ENCODE measurements around the gene FGF22. TPM values are rescaled to one million over a fixed set of nuclear protein-coding genes. Genes with fewer than 3 reads are reported as not detected.
"Not testable (repeated sequence)": the region's sequence is repeated elsewhere in the genome, so short reads cannot be mapped to it uniquely, and the experiment has no call there.

Gene FGF22
- total RNA-seq, 2 donors from 2014 or later, result 0.44 TPM; not detected in 1

DNA sequence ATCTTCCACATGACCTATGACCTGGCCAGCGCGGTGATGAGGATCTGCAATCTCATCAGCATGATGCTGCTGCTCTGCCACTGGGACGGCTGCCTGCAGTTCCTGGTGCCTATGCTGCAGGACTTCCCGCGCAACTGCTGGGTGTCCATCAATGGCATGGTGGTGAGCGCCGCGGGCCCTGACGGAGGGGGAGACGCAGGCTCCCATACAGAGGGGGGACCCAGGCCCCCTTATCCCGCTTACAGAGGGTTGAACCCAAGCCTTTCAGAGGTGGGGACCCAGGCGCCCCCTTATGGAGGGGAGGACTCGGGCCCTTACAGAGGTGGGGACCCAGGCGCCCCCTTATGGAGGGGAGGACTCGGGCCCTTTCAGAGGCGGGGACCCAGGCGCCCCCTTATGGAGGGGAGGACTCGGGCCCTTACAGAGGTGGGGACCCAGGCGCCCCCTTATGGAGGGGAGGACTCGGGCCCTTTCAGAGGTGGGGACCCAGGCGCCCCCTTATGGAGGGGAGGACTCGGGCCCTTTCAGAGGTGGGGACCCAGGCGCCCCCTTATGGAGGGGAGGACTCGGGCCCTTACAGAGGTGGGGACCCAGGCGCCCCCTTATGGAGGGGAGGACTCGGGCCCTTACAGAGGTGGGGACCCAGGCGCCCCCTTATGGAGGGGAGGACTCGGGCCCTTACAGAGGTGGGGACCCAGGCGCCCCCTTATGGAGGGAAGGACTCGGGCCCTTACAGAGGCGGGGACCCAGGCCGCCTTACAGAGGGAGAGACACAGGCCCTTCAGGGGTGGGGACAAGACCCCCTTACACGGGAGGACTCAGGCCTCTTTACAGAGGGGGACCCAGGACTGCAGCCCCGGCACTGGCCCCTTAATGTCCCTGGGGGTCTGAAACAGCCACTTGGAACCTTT is 34.4 kb upstream of the FGF22 start:
- ATAC-seq; intact Hi-C loops (cut with DNase I); DNase-seq: not testable (repeated sequence)

DNA sequence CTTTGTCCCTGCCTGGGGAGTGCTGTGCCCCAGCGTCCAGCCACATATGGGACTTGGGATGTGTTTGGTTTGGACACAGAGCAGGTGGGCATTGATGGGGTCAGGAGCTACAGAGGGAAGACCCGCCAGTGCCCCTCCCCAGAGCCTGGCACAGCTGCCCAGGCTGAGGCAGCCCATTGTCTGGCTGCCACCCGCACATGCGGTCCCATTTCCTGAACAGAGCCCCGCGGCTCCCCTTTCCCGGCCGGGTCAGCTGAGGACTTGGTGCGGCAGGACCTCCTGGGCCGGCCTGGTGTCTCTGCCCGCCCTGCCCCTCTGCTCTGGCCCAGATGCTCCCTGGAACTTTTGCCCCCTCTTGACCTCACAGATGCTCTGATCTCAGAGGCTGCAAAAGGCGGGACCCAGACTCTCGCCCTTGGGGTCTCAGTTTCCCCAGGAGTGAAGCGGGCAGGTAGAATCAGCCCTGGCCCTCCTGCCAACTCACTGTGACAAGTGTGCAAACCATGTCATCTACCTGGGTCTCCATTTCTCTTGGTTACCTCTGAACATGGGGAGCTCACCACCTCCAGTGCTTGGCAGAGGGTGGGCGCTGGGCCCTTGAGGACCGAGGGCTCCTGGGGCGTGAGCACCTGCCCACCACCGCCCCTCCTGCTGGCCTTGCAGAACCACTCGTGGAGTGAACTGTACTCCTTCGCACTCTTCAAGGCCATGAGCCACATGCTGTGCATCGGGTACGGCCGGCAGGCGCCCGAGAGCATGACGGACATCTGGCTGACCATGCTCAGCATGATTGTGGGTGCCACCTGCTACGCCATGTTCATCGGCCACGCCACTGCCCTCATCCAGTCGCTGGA is 32.2 kb upstream of the FGF22 start:
- DNase-seq (no peak), ATAC-seq (no peak)
- intact Hi-C loops (cut with DNase I), result no loop called here

DNA sequence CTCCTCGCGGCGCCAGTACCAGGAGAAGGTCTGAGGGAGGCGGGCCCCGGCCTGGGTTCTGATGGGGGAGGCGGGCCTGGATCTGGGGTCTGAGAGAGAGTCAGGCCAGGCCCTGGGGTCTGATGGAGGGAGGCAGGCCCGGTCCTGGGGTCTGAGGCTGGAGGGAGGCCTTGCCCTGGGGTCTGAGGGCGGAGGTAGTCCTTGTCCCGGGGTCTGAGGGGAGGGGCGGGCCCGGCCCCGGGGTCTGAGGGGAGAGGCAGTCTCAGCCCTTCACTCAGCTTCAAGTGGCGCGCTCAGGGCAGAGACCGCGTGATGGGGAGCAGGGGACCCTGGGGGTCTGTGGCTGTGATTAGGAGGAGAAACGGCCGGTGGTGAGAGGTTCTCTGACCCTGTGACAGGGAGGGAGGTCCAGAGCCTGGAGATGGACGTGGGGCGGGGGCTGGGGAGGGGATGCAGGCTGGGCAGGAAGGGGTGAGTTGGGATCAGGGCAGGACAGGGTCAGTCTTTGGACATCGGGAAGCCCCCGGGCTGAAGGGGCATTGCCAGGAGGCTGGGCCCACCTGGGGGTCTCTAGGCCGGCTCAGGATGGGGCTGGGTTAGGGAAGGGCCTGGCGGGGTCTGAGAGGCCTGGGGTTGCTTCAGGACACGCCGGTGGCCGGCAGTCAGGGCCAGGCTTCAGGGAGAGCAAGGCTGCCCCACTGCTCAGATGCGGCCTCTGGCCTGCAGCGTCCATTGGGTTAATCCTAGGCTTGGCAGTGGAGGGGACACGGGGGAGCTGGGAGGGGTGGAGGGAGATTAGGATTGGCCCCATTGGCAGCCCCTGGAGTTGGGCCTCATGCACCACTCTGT is 31.3 kb upstream of the FGF22 start:
- ATAC-seq (peak; percentile 4 to 17), DNase-seq (no peak)
- intact Hi-C loops (cut with DNase I), result no loop called here

DNA sequence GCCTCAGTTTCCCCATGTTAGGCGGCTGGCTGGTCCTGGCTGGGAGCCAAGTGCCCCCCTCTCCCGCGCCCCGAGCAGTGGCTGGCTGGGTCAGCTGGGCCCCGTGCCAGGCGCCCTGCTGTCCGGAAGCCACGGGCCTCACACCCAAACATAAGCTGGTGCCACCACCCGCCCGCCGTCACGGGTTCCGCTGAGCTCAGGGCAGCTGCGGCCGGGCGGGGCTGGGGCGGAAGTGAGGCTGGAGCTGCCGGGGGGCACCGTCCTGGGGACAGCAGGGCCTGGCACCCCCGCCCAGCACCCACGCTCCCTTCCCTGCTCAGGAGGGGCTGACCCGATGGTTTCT is 30.7 kb upstream of the FGF22 start:
- intact Hi-C loops (cut with DNase I), result no loop called here
- ATAC-seq, result peak; percentile 53 to 75
- no peak for DNase-seq

DNA sequence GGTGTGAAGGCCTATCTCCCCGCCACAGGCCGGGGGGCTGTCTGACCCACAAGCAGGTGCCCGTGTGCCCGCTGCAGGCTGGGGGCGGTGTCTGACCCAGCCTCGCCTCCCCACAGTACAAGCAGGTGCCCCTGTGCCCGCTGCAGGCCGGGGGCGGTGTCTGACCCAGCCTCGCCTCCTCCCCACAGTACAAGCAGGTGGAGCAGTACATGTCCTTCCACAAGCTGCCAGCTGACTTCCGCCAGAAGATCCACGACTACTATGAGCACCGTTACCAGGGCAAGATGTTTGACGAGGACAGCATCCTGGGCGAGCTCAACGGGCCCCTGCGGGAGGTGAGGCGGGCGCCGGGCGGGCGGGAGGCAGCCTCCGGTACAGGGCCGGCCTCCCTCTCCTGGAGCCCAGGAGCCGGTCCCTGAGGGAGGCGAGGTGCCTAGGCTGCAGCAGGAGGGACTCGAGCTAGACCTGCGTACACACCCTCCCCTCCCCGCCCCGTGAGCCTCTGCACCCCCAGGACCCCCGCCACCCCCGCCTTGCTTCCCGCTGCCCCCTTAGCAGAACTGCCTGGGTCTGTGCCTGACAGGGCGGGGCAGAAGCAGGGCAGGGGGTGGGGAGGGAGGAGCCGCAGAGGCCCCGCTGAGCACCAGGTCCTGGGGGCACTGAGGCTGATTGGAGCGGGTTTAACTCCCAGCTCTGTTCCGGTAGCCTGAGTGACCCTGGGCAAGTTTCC is 29.4 kb upstream of the FGF22 start:
- intact Hi-C loops (cut with DNase I), result no loop called here
- DNase-seq (no peak), ATAC-seq (peak in 1 of 2 donors; percentile 38)

DNA sequence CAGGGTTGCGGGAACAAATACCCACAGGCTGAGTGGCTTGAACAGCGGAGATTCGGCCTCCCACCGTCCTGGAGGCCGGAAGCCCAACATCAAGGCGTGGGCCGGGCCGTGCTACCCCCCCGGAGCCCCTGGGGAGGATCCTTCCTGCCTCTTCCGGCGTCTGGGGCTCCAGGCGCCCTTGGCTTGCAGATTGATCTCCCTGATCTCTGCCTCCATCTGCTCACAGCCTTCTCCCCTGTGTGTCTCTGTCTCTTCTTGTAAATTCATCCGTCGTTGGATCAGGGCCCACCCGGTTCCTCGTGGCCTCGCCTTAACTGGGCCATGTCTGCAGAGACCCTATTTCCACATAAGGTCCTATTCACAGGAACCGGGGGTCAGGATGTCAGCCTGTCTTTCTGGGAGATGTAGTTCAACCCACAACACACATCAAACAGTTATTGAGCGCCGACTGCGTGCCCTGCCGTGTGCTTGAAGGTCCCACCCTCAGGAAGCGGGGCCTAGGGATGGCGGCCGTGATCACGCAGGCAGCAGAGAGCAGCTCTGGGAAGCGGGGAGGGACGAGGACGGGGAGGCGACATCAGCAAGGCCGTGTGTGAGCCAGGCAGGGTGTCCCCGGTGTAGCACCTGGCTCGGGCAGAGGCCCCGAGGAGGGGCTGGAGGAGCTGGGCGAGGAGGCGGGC is 28.7 kb upstream of the FGF22 start:
- DNase-seq, result peak; percentile 68
- ATAC-seq, result peak; percentile 58 to 65
- intact Hi-C loops (cut with DNase I), result no loop called here

DNA sequence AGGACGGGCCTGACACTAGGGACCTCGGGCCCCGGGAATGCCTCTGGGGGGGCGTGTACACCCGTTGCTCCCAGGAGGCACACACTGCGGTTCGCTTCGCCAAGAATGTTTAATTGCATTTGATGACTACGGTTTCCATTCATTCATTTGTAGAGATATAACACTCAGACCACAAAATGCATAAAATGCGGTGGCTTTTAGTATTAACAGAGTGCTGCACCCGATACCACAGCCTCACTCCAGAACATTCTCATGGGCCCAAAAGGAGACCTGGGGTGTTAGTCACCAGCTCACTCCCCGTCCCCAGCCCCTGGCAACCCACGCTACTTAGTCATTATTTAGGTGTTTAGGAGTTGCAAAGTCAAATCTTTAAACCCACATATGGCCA is 28.2 kb upstream of the FGF22 start:
- DNase-seq, result no peak
- ATAC-seq, result no peak
- intact Hi-C loops (cut with DNase I), result no loop called here

DNA sequence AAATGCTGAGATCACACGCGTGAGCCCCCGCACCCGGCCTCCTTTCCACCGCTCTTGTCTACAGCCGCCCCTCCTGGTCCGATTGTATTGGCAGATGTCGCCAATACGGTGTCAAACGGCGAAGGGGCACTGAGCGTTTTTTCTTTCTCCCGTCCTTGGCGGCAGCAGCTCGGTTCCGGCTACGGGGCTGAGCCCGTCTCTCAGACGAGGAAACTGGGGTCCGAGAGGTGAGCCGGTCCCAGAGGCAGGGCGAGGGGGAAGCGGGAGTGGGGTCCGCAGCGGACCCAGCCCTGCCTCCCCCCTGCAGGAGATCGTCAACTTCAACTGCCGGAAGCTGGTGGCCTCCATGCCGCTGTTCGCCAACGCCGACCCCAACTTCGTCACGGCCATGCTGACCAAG is 26.7 kb upstream of the FGF22 start:
- DNase-seq (no peak), ATAC-seq (no peak)
- intact Hi-C loops (cut with DNase I), result no loop called here

DNA sequence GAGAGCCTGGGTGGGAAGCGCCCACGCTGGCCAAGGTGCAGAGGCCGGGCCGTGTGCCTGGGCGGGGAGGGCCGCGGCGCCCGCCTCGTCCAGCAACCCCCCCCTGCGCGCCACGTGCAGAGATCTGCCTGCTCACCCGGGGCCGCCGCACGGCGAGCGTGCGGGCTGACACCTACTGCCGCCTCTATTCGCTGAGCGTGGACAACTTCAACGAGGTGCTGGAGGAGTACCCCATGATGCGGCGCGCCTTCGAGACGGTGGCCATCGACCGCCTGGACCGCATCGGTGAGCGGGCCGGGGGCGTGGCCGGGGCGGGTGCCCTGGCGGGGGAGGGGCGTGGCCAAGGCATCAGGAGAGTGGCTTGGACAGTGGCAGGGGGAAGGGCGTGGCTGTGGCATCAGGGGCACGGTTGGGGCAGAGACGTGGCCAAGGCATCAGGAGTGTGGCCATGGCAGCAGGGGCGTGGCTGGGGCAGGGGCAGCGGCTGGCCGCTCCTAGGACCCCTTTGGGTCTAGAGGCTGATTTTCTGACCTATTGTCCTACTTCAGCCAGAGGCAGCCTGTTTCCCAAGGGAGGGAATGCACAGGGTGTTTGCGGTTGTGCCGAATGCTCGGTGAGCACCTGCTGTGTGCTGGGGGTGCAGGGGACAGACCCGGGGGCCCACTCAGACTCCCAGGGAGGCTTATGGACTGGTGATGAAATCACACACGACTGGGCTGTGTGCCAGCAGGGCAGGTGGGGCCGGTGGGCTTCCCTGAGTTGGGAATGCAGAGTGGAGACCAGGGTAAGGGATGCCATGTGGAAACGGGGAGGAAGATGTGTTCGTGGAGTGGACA is 25.7 kb upstream of the FGF22 start:
- intact Hi-C loops (cut with DNase I), result no loop called here
- ATAC-seq, result no peak
- no peak for DNase-seq

DNA sequence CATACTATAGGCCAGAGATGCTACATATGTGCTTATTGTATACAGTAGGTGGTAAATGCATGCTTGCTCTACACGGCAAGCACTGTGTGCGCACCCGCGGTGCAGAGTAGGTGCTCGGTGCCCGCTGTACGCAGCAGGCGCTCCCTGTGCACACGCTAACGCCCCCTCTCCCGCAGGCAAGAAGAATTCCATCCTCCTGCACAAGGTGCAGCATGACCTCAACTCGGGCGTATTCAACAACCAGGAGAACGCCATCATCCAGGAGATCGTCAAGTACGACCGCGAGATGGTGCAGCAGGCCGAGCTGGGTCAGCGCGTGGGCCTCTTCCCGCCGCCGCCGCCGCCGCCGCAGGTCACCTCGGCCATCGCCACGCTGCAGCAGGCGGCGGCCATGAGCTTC is 24.1 kb upstream of the FGF22 start:
- peak in 1 of 2 donors; percentile 23 for ATAC-seq
- intact Hi-C loops (cut with DNase I), result no loop called here

DNA sequence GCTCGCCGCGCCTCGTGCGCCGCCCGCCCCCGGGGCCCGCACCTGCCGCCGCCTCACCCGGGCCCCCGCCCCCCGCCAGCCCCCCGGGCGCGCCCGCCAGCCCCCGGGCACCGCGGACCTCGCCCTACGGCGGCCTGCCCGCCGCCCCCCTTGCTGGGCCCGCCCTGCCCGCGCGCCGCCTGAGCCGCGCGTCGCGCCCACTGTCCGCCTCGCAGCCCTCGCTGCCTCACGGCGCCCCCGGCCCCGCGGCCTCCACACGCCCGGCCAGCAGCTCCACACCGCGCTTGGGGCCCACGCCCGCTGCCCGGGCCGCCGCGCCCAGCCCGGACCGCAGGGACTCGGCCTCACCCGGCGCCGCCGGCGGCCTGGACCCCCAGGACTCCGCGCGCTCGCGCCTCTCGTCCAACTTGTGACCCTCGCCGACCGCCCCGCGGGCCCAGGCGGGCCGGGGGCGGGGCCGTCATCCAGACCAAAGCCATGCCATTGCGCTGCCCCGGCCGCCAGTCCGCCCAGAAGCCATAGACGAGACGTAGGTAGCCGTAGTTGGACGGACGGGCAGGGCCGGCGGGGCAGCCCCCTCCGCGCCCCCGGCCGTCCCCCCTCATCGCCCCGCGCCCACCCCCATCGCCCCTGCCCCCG is 23.5 kb upstream of the FGF22 start:
- ATAC-seq (no peak), DNase-seq (no peak)
- intact Hi-C loops (cut with DNase I), result no loop called here

More for the DNA sequence above, 24.1 kb upstream of the FGF22 start:
- no peak for DNase-seq

DNA sequence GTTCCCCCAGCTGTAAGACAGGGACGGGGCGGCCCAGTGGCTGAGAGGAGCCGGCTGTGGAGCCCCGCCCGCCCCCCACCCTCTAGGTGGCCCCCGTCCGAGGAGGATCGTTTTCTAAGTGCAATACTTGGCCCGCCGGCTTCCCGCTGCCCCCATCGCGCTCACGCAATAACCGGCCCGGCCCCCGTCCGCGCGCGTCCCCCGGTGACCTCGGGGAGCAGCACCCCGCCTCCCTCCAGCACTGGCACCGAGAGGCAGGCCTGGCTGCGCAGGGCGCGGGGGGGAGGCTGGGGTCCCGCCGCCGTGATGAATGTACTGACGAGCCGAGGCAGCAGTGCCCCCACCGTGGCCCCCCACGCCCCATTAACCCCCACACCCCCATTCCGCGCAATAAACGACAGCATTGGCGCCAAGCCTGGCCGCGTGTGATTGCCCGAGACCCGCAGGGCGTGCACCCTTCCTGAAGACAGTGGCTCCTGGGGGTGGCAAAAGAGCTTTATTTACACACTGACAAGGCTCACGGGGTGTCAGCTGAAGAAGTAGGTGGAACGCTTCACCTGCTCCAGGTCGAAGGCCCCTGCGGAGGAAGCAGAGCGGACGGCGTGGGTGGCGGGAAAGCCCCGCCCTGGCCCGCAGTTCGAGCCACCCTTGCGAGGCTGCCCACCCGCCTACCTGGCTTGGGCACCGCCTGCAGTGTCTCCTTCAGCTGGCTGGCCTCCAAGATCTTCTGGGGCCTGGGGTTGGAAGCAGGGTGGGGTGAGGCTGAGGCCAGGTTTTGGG is 22.7 kb upstream of the FGF22 start:
- DNase-seq (no peak), ATAC-seq (no peak)
- intact Hi-C loops (cut with DNase I), result no loop called here

DNA sequence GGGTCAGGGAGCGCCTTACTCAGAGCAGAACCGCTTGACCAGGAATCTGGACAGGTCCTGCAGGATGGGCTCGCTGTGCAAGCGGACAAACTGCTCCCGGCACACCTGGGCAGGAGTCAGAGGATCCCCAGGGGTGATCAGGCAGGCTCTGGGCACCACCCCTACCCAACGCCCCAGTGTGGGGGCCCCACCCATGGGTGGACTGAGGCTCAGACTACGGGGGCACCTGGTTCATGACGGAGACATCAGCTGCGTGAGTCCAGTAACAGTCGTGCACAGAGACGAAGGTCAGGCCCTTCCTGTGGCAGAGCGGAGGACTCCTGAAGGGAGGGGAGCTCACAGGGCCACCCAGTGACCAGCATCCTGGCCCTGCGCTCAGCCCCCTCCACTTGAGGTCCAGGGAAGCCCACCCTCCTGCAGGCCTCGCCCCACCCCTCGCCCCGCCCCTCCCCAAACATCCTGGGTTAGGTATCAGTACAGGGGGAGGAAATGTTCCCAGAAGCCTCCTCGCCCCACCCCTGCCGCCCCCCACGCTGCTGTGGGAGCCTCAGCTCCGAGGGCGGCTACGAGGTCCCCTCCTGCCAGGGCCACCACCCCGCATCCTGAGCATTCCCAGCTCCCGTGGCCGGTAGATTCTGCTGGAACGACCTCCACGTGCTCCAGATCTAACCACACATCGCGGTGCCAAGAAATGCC is 22.0 kb upstream of the FGF22 start:
- ATAC-seq, result no peak
- no peak for DNase-seq
- intact Hi-C loops (cut with DNase I), result no loop called here

DNA sequence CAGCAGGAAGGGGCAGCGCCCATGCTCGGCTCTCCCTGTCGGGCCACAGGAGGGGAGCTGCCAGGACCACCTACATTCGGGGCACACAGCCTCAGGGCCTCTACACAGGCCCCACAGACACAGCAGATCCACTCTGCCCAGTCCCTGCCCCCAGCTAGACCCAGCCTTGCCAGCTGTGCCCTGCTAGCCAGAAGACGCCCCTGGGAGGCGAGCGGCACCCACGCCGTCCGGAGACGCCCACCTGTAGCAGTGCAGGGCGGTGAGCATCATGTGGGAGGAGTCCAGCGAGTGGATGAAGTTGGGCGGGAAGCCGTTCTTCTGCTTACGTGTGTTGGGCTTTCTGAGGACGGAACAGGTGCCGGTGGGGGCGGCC is 21.4 kb upstream of the FGF22 start:
- intact Hi-C loops (cut with DNase I), result no loop called here
- ATAC-seq, result no peak
- no peak for DNase-seq

DNA sequence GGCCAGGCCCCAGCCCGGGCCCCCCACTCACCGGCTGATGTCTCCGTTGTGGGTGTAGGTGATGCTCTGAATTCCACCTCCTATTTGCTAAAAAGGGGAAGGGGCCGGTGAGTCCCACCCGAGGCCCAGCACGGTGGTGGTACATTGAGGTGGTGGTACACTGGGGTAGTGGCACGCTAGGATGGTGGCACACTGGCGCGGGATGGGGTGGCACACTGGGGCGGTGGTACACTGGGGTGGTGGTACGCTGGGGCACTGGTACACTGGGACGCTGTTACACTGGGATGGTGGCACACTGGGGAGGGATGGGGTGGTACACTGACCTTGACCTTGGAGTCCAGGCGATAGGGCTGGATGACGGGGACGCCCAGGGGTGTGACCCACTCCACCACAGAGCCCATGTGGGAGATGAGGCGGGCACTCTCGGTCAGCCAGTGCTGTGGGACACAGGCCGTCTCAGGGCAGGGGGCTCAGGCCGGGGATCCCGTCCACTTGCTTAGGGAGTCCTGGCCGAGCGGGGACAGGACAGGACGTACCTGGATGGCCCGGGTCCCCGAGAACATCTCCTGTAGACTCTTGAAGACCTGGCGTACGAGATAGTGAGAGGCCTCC is 20.9 kb upstream of the FGF22 start:
- intact Hi-C loops (cut with DNase I), result no loop called here
- no peak for DNase-seq
- no peak for ATAC-seq

All from left cardiac atrium (tissue), 4 donors.